HCT116 (cell line): ENCODE measurements around the gene KMO. TPM values are rescaled to one million over a fixed set of nuclear protein-coding genes. Genes with fewer than 3 reads are reported as not detected.

Experiments used
- ATAC-seq: fragments of 200-7000 bp; cut with Tn5 transposase; 2 replicates; pipeline ENCODE4 v1.9.1; 2020; ENCODE audit warnings: mild to moderate bottlenecking, moderate library complexity
- BruUV-seq: library from RNA; stranded (reverse); fragments of 400-500 nt; replicated peaks from 2 replicates; lab custom pipeline; 2021; lab: Mats Ljungman, UMichigan
- CTCF ChIA-PET: fragments of 300-600 bp; sonication (Branson Sonifier 250); formaldehyde crosslinking; loops from one replicate; lab custom pipeline; 2021; ENCODE audit warnings: antibody characterized with exemption; lab: Charles Lee
- POLR2A ChIA-PET: fragments of 300-600, 350-600 bp; sonication (Branson Sonifier 250); formaldehyde crosslinking; loops from one replicate; lab custom pipeline; 2021; ENCODE audit warnings: antibody characterized with exemption; lab: Charles Lee
- RAD21 ChIA-PET, 2 experiments: fragments of 300-600 bp; sonication (Branson Sonifier 250); formaldehyde crosslinking; loops; one replicate each; lab custom pipeline; 2023; ENCODE audit warnings: low total read pairs in 2 of 2; ENCODE audit not compliant: uncharacterized antibody in 2 of 2, unreplicated experiment in 2 of 2, low non-redundant PET in 1 of 2; lab: Charles Lee
- DNase-seq: peaks from one replicate; pipeline ENCODE4 v3.0.0-alpha.2; 2010; ENCODE audit warnings: low read depth, low spot score
- H2AFZ ChIP-seq: fragments of 200-600 bp; shearing (Covaris generic), sonication (generic); 2 replicates; pipeline ENCODE4 v1.6.1; 2017; ENCODE audit warnings: low read depth, mixed run types, mixed read lengths, antibody characterized with exemption, low read length; ENCODE audit not compliant: poor library complexity, severe bottlenecking
- H3K27ac ChIP-seq: 2 replicates; pipeline ENCODE4 v1.5.1; 2012; ENCODE audit warnings: low read depth, low read length
- H3K27me3 ChIP-seq: fragments of 200-600 bp; sonication (generic); 2 replicates; pipeline ENCODE4 v1.6.1; 2016; ENCODE audit warnings: mixed run types, low read length, mixed read lengths; ENCODE audit not compliant: insufficient read depth
- H3K36me3 ChIP-seq, 2 experiments: fragments of 200-500 bp in 1 of 2; fragments of 200-600 bp in 1 of 2; sonication (Bioruptor generic) in 1 of 2; sonication (generic) in 1 of 2; 2 replicates each; pipeline versions ENCODE4 v1.5.1 to v1.6.1; 2014 to 2016; ENCODE audit warnings: low read length in 2 of 2, inconsistent platforms in 1 of 2, mixed read lengths in 1 of 2, mixed run types in 1 of 2; ENCODE audit not compliant: insufficient read depth in 2 of 2, control insufficient read depth in 1 of 2
- H3K4me1 ChIP-seq, 2 experiments: fragments of 200-600 bp in 1 of 2; sonication (generic) in 1 of 2; 2 replicates each; pipeline versions ENCODE4 v1.5.1 to v1.6.1; 2012 to 2017; ENCODE audit warnings: low read length in 2 of 2, inconsistent platforms in 1 of 2, mild to moderate bottlenecking in 1 of 2, mixed read lengths in 1 of 2, mixed run types in 1 of 2, moderate library complexity in 1 of 2; ENCODE audit not compliant: insufficient read depth in 2 of 2, control insufficient read depth in 1 of 2
- H3K4me2 ChIP-seq: fragments of 200-600 bp; sonication (generic); 2 replicates; pipeline ENCODE4 v1.6.1; 2017; ENCODE audit warnings: mixed run types, low read length, mixed read lengths
- H3K4me3 ChIP-seq, 2 experiments: fragments of 200-600 bp in 1 of 2; sonication (generic) in 1 of 2; replicated peaks in 1 of 2; 2 replicates each; pipeline ENCODE4 v1.5.1; 2011 to 2016; ENCODE audit warnings: low read length in 2 of 2, control low read depth in 1 of 2, low read depth in 1 of 2, mild to moderate bottlenecking in 1 of 2, mixed read lengths in 1 of 2, mixed run types in 1 of 2
- H3K79me2 ChIP-seq: fragments of 200-600 bp; sonication (generic); 2 replicates; pipeline ENCODE4 v1.6.1; 2017; ENCODE audit warnings: mild to moderate bottlenecking, mixed run types, low read length, moderate library complexity, mixed read lengths; ENCODE audit not compliant: insufficient read depth
- H3K9ac ChIP-seq: fragments of 200-600 bp; sonication (generic); 2 replicates; pipeline ENCODE4 v1.6.1; 2016; ENCODE audit warnings: low read length, mixed read lengths
- H3K9me2 ChIP-seq: fragments of 200-600 bp; sonication (generic), shearing (Covaris generic); 2 replicates; pipeline ENCODE4 v1.6.1; 2017; ENCODE audit warnings: mixed run types, mild to moderate bottlenecking, moderate library complexity; ENCODE audit not compliant: insufficient read depth
- H3K9me3 ChIP-seq, 2 experiments: fragments of 200-500 bp in 1 of 2; fragments of 200-600 bp in 1 of 2; sonication (Bioruptor generic) in 1 of 2; sonication (generic) in 1 of 2; 2 replicates each; pipeline ENCODE4 v1.6.1; 2014 to 2017; ENCODE audit warnings: low read length in 2 of 2, mixed read lengths in 2 of 2, inconsistent platforms in 1 of 2, low read depth in 1 of 2, mild to moderate bottlenecking in 1 of 2, mixed run types in 1 of 2, moderate library complexity in 1 of 2; ENCODE audit not compliant: control insufficient read depth in 1 of 2, insufficient read depth in 1 of 2
- H4K20me1 ChIP-seq: fragments of 200-600 bp; sonication (generic), shearing (Covaris generic); 2 replicates; pipeline ENCODE4 v1.6.1; 2017; ENCODE audit warnings: mixed run types, mild to moderate bottlenecking, moderate library complexity; ENCODE audit not compliant: insufficient read depth
- CBX3 ChIP-seq: IDR thresholded peaks from 2 replicates; pipeline ENCODE4 v1.6.1; 2012; ENCODE audit warnings: low read depth
- CEBPB ChIP-seq: IDR thresholded peaks from 2 replicates; pipeline ENCODE4 v1.6.1; 2012; ENCODE audit warnings: low read depth
- EGR1 ChIP-seq: IDR thresholded peaks from 2 replicates; pipeline ENCODE4 v1.6.1; 2012; ENCODE audit warnings: low read depth
- ELF1 ChIP-seq: IDR thresholded peaks from 2 replicates; pipeline ENCODE4 v1.6.1; 2012; ENCODE audit warnings: low read depth, borderline replicate concordance
- EZH2 ChIP-seq: fragments of 200-600 bp; sonication (generic); IDR thresholded peaks from 2 replicates; pipeline ENCODE4 v1.6.1; 2017; ENCODE audit warnings: antibody characterized with exemption, mixed run types
- EZH2phosphoT487 ChIP-seq: fragments of 200-600 bp; IDR thresholded peaks from 2 replicates; pipeline ENCODE4 v1.6.1; 2018; ENCODE audit warnings: antibody characterized with exemption, borderline replicate concordance
- JUND ChIP-seq: IDR thresholded peaks from 2 replicates; pipeline ENCODE4 v1.6.1; 2012
- POLR2A ChIP-seq: IDR thresholded peaks from 2 replicates; pipeline ENCODE4 v1.7.0; 2011; ENCODE audit warnings: borderline replicate concordance; ENCODE audit not compliant: insufficient read depth, insufficient read length; ENCODE audit errors: extremely low read depth
- POLR2AphosphoS5 ChIP-seq: IDR thresholded peaks from 2 replicates; pipeline ENCODE4 v1.6.1; 2011; ENCODE audit warnings: mild to moderate bottlenecking, low read depth, low read length, moderate library complexity
- RAD21 ChIP-seq: IDR thresholded peaks from 2 replicates; pipeline ENCODE4 v1.6.1; 2012; ENCODE audit warnings: low read depth, mild to moderate bottlenecking
- SIN3A ChIP-seq: IDR thresholded peaks from 2 replicates; pipeline ENCODE4 v1.6.1; 2012; ENCODE audit warnings: low read depth
- SP1 ChIP-seq: IDR thresholded peaks from 2 replicates; pipeline ENCODE4 v1.6.1; 2012; ENCODE audit warnings: low read depth
- SRF ChIP-seq: IDR thresholded peaks from 2 replicates; pipeline ENCODE4 v1.6.1; 2012; ENCODE audit warnings: low read depth
- TCF7L2 ChIP-seq: IDR thresholded peaks from 2 replicates; pipeline ENCODE4 v1.7.0; 2011; ENCODE audit warnings: borderline replicate concordance, inconsistent platforms; ENCODE audit not compliant: insufficient read depth, insufficient read length; ENCODE audit errors: extremely low read depth
- YY1 ChIP-seq: IDR thresholded peaks from 2 replicates; pipeline ENCODE4 v1.6.1; 2011; ENCODE audit warnings: low read length, low read depth, moderate library complexity, mild to moderate bottlenecking; ENCODE audit not compliant: insufficient replicate concordance; ENCODE audit errors: extremely low read depth
- ZFX ChIP-seq: fragments of 450-650 bp; IDR thresholded peaks from 2 replicates; pipeline ENCODE4 v1.6.1; 2017
- ZNF274 ChIP-seq: fragments of 200-500 bp; sonication (Bioruptor generic); IDR thresholded peaks from 2 replicates; pipeline ENCODE4 v1.6.1; 2014; ENCODE audit warnings: mild to moderate bottlenecking, low read depth, low read length, inconsistent platforms
- intact Hi-C: fragments of 100-400 bp; cut with micrococcal nuclease; formaldehyde crosslinking; loops from 2 replicates; pipeline ENCODE4 v1.10.0; 2022
- total RNA-seq: library from RNA; stranded (reverse); gene quantifications from one replicate; pipeline ENCODE4 v1.2.1, GENCODE V29; 2021; ENCODE audit not compliant: unreplicated experiment
- TF ChIP-seq, protein P1 (sequence below): IDR thresholded peaks from 2 replicates; pipeline ENCODE4 v1.6.1; 2012
- TF ChIP-seq, protein P2 (sequence below): IDR thresholded peaks from 2 replicates; pipeline ENCODE4 v1.6.1; 2011; ENCODE audit warnings: mild to moderate bottlenecking, low read length, moderate library complexity; ENCODE audit not compliant: insufficient replicate concordance; ENCODE audit errors: extremely low read depth
- TF ChIP-seq, protein P3 (sequence below): IDR thresholded peaks from 2 replicates; pipeline ENCODE4 v1.6.1; 2012; ENCODE audit warnings: low read depth
- TF ChIP-seq, protein P4 (sequence below): IDR thresholded peaks from 2 replicates; pipeline ENCODE4 v1.6.1; 2012

Gene KMO
- total RNA-seq, 1 experiment from 2014 or later: not detected

DNA sequence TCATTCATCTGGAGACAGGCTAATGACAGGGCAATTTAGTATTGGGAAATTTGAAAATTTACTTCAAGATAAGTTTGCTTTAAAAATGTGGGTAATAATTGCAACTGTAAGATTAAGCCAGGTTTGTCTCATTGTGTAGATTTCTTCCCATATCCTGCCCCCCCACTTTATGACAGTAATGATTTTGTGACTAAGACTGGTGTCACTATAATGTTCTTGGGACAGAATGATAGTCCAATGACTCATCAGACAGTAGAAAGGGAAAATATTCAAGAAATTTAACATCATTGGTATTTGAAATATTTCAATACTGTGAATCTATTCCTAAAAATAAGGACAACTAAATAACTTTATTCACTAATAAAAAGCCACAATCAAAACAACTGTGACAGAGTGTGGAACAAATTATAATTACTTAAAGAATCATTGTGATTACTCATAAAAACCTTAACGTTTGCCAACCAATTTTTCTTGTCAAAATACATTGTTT is 49.4 kb upstream of the KMO start:
- Histone ChIP-seq H3K79me2 (no peaks in the 10 kb centered on the region), H3K36me3 (no peaks in the 10 kb centered on the region), H3K4me2 (peak overlapping the region; percentile 57), H3K27me3 (no peaks in the 10 kb centered on the region), H2AFZ (peak overlapping the region; percentile 31), H3K4me1 (peaks cover 2 to 19% of the 10 kb centered on the region in 2 experiments; a peak in 3 of 4 replicates), H3K4me3 (no peak overlapping the region), H3K27ac (no peak overlapping the region), H3K9me3 (no peaks in the 10 kb centered on the region), H3K9ac (no peak overlapping the region), H4K20me1 (no peaks in the 10 kb centered on the region), H3K9me2 (no peaks in the 10 kb centered on the region)
- ChIA-PET RAD21 (no interaction called here), CTCF (no interaction called here), POLR2A (no interaction called here)
- peak; percentile 56 for DNase-seq
- intact Hi-C loops: no loop called here
- BruUV-seq: no TSS peak
- peak; percentile 74 for ATAC-seq
- no peak for TF ChIP-seq EZH2phosphoT487
- no peak for TF ChIP-seq TCF7L2
- TF ChIP-seq RAD21: no peak
- no peak for TF ChIP-seq POLR2AphosphoS5
- TF ChIP-seq SRF: peak; percentile 65; the same call in 1 of the 2 replicates
- peak; percentile 64; the same call in 1 of the 2 replicates for TF ChIP-seq CBX3
- TF ChIP-seq POLR2A: no peak
- TF ChIP-seq, protein P1, sequence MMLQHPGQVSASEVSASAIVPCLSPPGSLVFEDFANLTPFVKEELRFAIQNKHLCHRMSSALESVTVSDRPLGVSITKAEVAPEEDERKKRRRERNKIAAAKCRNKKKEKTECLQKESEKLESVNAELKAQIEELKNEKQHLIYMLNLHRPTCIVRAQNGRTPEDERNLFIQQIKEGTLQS: no peak
- TF ChIP-seq, protein P2, sequence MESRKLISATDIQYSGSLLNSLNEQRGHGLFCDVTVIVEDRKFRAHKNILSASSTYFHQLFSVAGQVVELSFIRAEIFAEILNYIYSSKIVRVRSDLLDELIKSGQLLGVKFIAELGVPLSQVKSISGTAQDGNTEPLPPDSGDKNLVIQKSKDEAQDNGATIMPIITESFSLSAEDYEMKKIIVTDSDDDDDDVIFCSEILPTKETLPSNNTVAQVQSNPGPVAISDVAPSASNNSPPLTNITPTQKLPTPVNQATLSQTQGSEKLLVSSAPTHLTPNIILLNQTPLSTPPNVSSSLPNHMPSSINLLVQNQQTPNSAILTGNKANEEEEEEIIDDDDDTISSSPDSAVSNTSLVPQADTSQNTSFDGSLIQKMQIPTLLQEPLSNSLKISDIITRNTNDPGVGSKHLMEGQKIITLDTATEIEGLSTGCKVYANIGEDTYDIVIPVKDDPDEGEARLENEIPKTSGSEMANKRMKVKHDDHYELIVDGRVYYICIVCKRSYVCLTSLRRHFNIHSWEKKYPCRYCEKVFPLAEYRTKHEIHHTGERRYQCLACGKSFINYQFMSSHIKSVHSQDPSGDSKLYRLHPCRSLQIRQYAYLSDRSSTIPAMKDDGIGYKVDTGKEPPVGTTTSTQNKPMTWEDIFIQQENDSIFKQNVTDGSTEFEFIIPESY: no peak
- peak; percentile 54; the same call in 1 of the 2 replicates for TF ChIP-seq SIN3A
- TF ChIP-seq, protein P3, sequence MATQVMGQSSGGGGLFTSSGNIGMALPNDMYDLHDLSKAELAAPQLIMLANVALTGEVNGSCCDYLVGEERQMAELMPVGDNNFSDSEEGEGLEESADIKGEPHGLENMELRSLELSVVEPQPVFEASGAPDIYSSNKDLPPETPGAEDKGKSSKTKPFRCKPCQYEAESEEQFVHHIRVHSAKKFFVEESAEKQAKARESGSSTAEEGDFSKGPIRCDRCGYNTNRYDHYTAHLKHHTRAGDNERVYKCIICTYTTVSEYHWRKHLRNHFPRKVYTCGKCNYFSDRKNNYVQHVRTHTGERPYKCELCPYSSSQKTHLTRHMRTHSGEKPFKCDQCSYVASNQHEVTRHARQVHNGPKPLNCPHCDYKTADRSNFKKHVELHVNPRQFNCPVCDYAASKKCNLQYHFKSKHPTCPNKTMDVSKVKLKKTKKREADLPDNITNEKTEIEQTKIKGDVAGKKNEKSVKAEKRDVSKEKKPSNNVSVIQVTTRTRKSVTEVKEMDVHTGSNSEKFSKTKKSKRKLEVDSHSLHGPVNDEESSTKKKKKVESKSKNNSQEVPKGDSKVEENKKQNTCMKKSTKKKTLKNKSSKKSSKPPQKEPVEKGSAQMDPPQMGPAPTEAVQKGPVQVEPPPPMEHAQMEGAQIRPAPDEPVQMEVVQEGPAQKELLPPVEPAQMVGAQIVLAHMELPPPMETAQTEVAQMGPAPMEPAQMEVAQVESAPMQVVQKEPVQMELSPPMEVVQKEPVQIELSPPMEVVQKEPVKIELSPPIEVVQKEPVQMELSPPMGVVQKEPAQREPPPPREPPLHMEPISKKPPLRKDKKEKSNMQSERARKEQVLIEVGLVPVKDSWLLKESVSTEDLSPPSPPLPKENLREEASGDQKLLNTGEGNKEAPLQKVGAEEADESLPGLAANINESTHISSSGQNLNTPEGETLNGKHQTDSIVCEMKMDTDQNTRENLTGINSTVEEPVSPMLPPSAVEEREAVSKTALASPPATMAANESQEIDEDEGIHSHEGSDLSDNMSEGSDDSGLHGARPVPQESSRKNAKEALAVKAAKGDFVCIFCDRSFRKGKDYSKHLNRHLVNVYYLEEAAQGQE: no peak
- TF ChIP-seq CEBPB: peak; percentile 56
- TF ChIP-seq, protein P4, sequence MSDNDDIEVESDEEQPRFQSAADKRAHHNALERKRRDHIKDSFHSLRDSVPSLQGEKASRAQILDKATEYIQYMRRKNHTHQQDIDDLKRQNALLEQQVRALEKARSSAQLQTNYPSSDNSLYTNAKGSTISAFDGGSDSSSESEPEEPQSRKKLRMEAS: no peak
- no peak for TF ChIP-seq EZH2
- no peak for TF ChIP-seq ZNF274
- no peak for TF ChIP-seq ELF1
- peak; percentile 91 for TF ChIP-seq JUND
- no peak for TF ChIP-seq YY1
- TF ChIP-seq EGR1: no peak
- no peak for TF ChIP-seq ZFX
- TF ChIP-seq SP1: peak; percentile 69
